Neural crest cell (in vitro differentiated cells): Measurements from ENCODE around the gene SMG6. TPM values are rescaled to one million over a fixed set of nuclear protein-coding genes. Genes with fewer than 3 reads are reported as not detected.

Experiments used
- DNase-seq: peaks from one replicate; pipeline ENCODE4 v3.0.0; 2021; ENCODE audit warnings: low read depth, mixed read lengths, low spot score
- H3K27ac Mint-ChIP-seq: one replicate; pipeline ENCODE4 v1.8.0; 2021; ENCODE audit warnings: mild to moderate bottlenecking, mixed read lengths; ENCODE audit not compliant: unreplicated experiment
- H3K27me3 Mint-ChIP-seq: 2 replicates; pipeline ENCODE4 v1.8.0; 2021; ENCODE audit warnings: low read depth, mild to moderate bottlenecking, mixed read lengths
- H3K36me3 Mint-ChIP-seq: 2 replicates; pipeline ENCODE4 v1.8.0; 2021; ENCODE audit warnings: low read depth, mild to moderate bottlenecking, mixed read lengths
- H3K4me1 Mint-ChIP-seq: 2 replicates; pipeline ENCODE4 v1.8.0; 2021; ENCODE audit warnings: mixed read lengths
- H3K4me3 Mint-ChIP-seq: one replicate; pipeline ENCODE4 v1.8.0; 2021; ENCODE audit warnings: mild to moderate bottlenecking, mixed read lengths
- H3K9me3 Mint-ChIP-seq: 2 replicates; pipeline ENCODE4 v1.8.0; 2021; ENCODE audit warnings: mixed read lengths
- CTCF ChIP-seq: fragments of 200-600 bp; sonication (generic); conservative IDR thresholded peaks from 2 replicates; pipeline ENCODE4 v1.5.0; 2021; ENCODE audit warnings: antibody characterized with exemption, mild to moderate bottlenecking
- total RNA-seq: library from RNA; stranded (reverse); gene quantifications from 2 replicates; pipeline ENCODE4 v1.2.1, GENCODE V29; 2021

The SMG6 gene
- total RNA-seq, 1 donor from 2014 or later: 57.2 TPM

GRCh38 chr17:2230877-2231276 lies 72.7 kb downstream of the SMG6 start:
- H3K4me1 Mint-ChIP-seq: no peaks in the 10 kb centered on the region
- no peaks in the 10 kb centered on the region for H3K36me3 Mint-ChIP-seq
- H3K27me3 Mint-ChIP-seq: no peaks in the 10 kb centered on the region
- no peak for DNase-seq
- H3K4me3 Mint-ChIP-seq: no peak overlapping the region
- no peak for TF ChIP-seq CTCF
- no peaks in the 10 kb centered on the region for H3K9me3 Mint-ChIP-seq
- no peak overlapping the region for H3K27ac Mint-ChIP-seq

GRCh38 chr17:2227025-2227699 lies 76.4 kb downstream of the SMG6 start:
- Mint-ChIP-seq H3K9me3 (no peaks in the 10 kb centered on the region), H3K36me3 (no peaks in the 10 kb centered on the region), H3K4me1 (peaks cover 12% of the 10 kb centered on the region), H3K27me3 (no peaks in the 10 kb centered on the region), H3K4me3 (no peak overlapping the region), H3K27ac (no peak overlapping the region)
- no peak for DNase-seq
- TF ChIP-seq CTCF: no peak

- peaks cover 12% of the 10 kb centered on the region for H3K4me1 Mint-ChIP-seq
- no peaks in the 10 kb centered on the region for H3K27me3 Mint-ChIP-seq
- H3K4me3 Mint-ChIP-seq: no peak overlapping the region
- no peak overlapping the region for H3K27ac Mint-ChIP-seq
- H3K36me3 Mint-ChIP-seq: peaks cover 8% of the 10 kb centered on the region
- no peak for TF ChIP-seq CTCF
- DNase-seq: no peak
- H3K9me3 Mint-ChIP-seq: no peaks in the 10 kb centered on the region
Observed at GRCh38 chr17:2223617-2223927, 80.0 kb downstream of the SMG6 start.

DNA sequence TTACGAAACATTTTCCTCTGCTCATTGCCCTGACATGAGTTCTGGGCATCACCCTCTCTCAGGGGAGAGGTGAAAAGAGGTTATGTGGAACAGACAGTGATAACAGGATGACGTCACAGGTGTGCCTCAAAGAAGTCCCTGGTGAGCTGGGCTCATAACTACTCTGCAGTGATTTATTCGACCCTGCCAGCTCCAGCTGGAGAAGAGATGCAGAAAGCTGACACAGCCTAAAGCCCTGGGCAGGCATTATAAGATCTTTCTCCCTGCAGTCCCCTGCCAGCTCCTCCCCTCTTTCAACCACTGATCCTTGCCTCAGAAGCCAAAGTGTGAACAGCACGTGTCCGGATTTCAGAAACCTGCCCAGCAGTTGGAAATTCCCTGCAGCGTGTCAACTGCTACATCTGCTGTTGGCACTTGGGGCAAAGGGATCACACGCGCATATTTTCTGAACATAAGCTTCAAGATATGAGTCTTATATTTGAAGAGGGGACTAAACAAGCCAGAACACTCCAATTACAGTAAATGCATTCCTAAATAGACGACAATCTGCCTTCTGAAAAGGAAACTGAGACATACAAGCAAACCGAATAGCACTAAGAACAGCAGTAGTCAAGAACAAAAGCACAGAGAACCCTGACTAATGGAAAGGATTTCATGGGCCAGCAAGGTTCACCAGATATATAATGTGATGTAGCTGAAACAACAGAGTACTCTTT lies 80.5 kb downstream of the SMG6 start:
- H3K4me1 Mint-ChIP-seq: peaks cover 12% of the 10 kb centered on the region
- no peak for DNase-seq
- H3K4me3 Mint-ChIP-seq: no peak overlapping the region
- peaks cover 10% of the 10 kb centered on the region for H3K36me3 Mint-ChIP-seq
- no peak for TF ChIP-seq CTCF
- H3K27ac Mint-ChIP-seq: peak overlapping the region; percentile 86
- H3K27me3 Mint-ChIP-seq: no peaks in the 10 kb centered on the region
- no peaks in the 10 kb centered on the region for H3K9me3 Mint-ChIP-seq

DNA sequence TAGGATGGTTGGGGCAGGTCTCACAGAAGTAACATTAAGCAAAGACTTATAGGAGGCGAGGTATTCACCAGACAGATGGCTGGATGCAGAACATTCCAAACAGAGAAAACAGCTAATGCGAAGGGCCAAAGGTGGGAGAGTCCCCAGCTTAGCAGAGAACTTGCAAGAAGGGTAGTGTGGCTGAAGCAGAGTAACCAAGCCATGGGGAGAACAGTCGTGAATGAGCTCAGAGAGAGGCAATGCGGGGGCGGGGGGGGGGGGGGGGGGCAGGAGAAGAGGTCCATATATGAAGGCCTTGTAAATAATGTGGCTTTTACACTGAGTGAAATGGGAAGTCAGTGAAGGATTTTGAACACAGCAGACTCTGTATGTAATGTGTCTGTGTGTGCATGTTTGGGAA lies 81.3 kb downstream of the SMG6 start:
- no peak overlapping the region for H3K27ac Mint-ChIP-seq
- no peaks in the 10 kb centered on the region for H3K9me3 Mint-ChIP-seq
- peaks cover 10% of the 10 kb centered on the region for H3K36me3 Mint-ChIP-seq
- no peak for DNase-seq
- no peak overlapping the region for H3K4me3 Mint-ChIP-seq
- H3K27me3 Mint-ChIP-seq: no peaks in the 10 kb centered on the region
- H3K4me1 Mint-ChIP-seq: peaks cover 12% of the 10 kb centered on the region
- TF ChIP-seq CTCF: no peak
